Ectodermal cell (in vitro differentiated cells): ENCODE measurements around the gene SLC27A3.

Experiments
- H3K27ac ChIP-seq: 2 replicates; pipeline ENCODE4 v1.7.0; 2013; ENCODE audit warnings: mild to moderate bottlenecking, low read depth, low read length; ENCODE audit not compliant: insufficient read depth, poor library complexity, severe bottlenecking
- H3K27me3 ChIP-seq: 2 replicates; pipeline ENCODE4 v1.7.0; 2013; ENCODE audit warnings: mild to moderate bottlenecking, low read length; ENCODE audit not compliant: insufficient read depth, control insufficient read depth, poor library complexity, severe bottlenecking
- H3K36me3 ChIP-seq: one replicate; pipeline ENCODE4 v1.7.0; 2013; ENCODE audit warnings: low read length; ENCODE audit not compliant: control insufficient read depth, insufficient read depth
- H3K4me1 ChIP-seq: one replicate; pipeline ENCODE4 v1.7.0; 2013; ENCODE audit warnings: low read length; ENCODE audit not compliant: control insufficient read depth, insufficient read depth
- H3K4me3 ChIP-seq: 2 replicates; pipeline ENCODE4 v1.7.0; 2013; ENCODE audit warnings: low read depth, low read length, control low read depth; ENCODE audit not compliant: insufficient read depth
- H3K9me3 ChIP-seq: 2 replicates; pipeline ENCODE4 v1.7.0; 2013; ENCODE audit warnings: mild to moderate bottlenecking, low read length, moderate library complexity; ENCODE audit not compliant: control insufficient read depth
- WGBS, 2 experiments: methylation state at CpG; one replicate each; pipeline ENCODE4 v1.1.7; 2013; ENCODE audit warnings: missing lambda C conversion rate in 2 of 2; 5-methylcytosine and 5-hydroxymethylcytosine counted together

Gene SLC27A3

GRCh38 chr1:153792631-153793041, 17.4 kb downstream of the SLC27A3 start:
- H3K27me3 ChIP-seq, result no peaks in the 10 kb centered on the region
- peak overlapping the region; percentile 90 for H3K27ac ChIP-seq
- no peak overlapping the region for H3K4me3 ChIP-seq
- WGBS, 2 experiments, result 82 to 83% methylated on average over 11 of the region's 11 CpGs
- H3K9me3 ChIP-seq, result no peaks in the 10 kb centered on the region
- H3K36me3 ChIP-seq, result no peaks in the 10 kb centered on the region
- peaks cover 50% of the 10 kb centered on the region for H3K4me1 ChIP-seq

- Histone ChIP-seq H3K4me1 (peaks cover 53% of the 10 kb centered on the region), H3K36me3 (no peaks in the 10 kb centered on the region), H3K27ac (peak overlapping the region; percentile 90), H3K4me3 (peak overlapping the region; percentile 50), H3K27me3 (no peaks in the 10 kb centered on the region), H3K9me3 (no peaks in the 10 kb centered on the region)
- WGBS, 2 experiments, result 31 to 34% methylated on average over 9 of the region's 9 CpGs
Observed at GRCh38 chr1:153793261-153793972, 18.2 kb downstream of the SLC27A3 start.

- 53 to 64% methylated on average over 12 of the region's 12 CpGs for WGBS, 2 experiments
- Histone ChIP-seq H3K4me1 (peaks cover 53% of the 10 kb centered on the region), H3K27me3 (no peaks in the 10 kb centered on the region), H3K9me3 (no peaks in the 10 kb centered on the region), H3K27ac (peak overlapping the region; percentile 90), H3K4me3 (peak overlapping the region; percentile 50), H3K36me3 (no peaks in the 10 kb centered on the region)
Observed at GRCh38 chr1:153793973-153794615, 18.9 kb downstream of the SLC27A3 start.

GRCh38 chr1:153794624-153795329, 19.6 kb downstream of the SLC27A3 start:
- Histone ChIP-seq H3K4me1 (peaks cover 53% of the 10 kb centered on the region), H3K27me3 (no peaks in the 10 kb centered on the region), H3K9me3 (no peaks in the 10 kb centered on the region), H3K36me3 (peaks cover 6% of the 10 kb centered on the region), H3K4me3 (peak overlapping the region; percentile 50), H3K27ac (peak overlapping the region; percentile 90)
- 6 to 8% methylated on average over 14 of the region's 14 CpGs for WGBS, 2 experiments

- WGBS, 2 experiments, result 77 to 80% methylated on average over 18 of the region's 18 CpGs
- Histone ChIP-seq H3K4me1 (peaks cover 53% of the 10 kb centered on the region), H3K36me3 (peaks cover 6% of the 10 kb centered on the region), H3K9me3 (no peaks in the 10 kb centered on the region), H3K27me3 (no peaks in the 10 kb centered on the region), H3K4me3 (peak overlapping the region; percentile 50), H3K27ac (peak overlapping the region; percentile 90)
Observed at GRCh38 chr1:153795330-153795837, 20.2 kb downstream of the SLC27A3 start.

GRCh38 chr1:153795934-153796785, 21.0 kb downstream of the SLC27A3 start:
- Histone ChIP-seq H3K27me3 (no peaks in the 10 kb centered on the region), H3K36me3 (peaks cover 8% of the 10 kb centered on the region), H3K9me3 (no peaks in the 10 kb centered on the region), H3K4me3 (peak overlapping the region; percentile 4), H3K4me1 (peaks cover 53% of the 10 kb centered on the region), H3K27ac (no peak overlapping the region)
- WGBS, 2 experiments, result 83 to 84% methylated on average over 9 of the region's 9 CpGs

GRCh38 chr1:153796786-153797659, 21.8 kb downstream of the SLC27A3 start:
- H3K36me3 ChIP-seq, result peaks cover 12% of the 10 kb centered on the region
- WGBS, 2 experiments, result 79 to 81% methylated on average over 26 of the region's 26 CpGs

GRCh38 chr1:153798468-153798780, 23.2 kb downstream of the SLC27A3 start:
- no peaks in the 10 kb centered on the region for H3K9me3 ChIP-seq
- H3K4me1 ChIP-seq, result peaks cover 38% of the 10 kb centered on the region
- peaks cover 12% of the 10 kb centered on the region for H3K36me3 ChIP-seq
- no peaks in the 10 kb centered on the region for H3K27me3 ChIP-seq
- H3K4me3 ChIP-seq, result no peak overlapping the region
- 91 to 93% methylated on average over 3 of the region's 3 CpGs for WGBS, 2 experiments
- no peak overlapping the region for H3K27ac ChIP-seq

More at GRCh38 chr1:153796786-153797659, 21.8 kb downstream of the SLC27A3 start:
- Histone ChIP-seq H3K9me3 (no peaks in the 10 kb centered on the region), H3K27me3 (no peaks in the 10 kb centered on the region), H3K4me1 (peaks cover 49% of the 10 kb centered on the region), H3K4me3 (no peak overlapping the region), H3K27ac (no peak overlapping the region)

- Histone ChIP-seq H3K4me3 (no peak overlapping the region), H3K36me3 (peaks cover 12% of the 10 kb centered on the region), H3K27me3 (no peaks in the 10 kb centered on the region), H3K4me1 (peaks cover 32% of the 10 kb centered on the region), H3K27ac (no peak overlapping the region), H3K9me3 (no peaks in the 10 kb centered on the region)
- WGBS, 2 experiments, result 90 to 96% methylated on average over 4 of the region's 4 CpGs
Observed at GRCh38 chr1:153799016-153799415, 23.8 kb downstream of the SLC27A3 start.
